Suprapubic skin (tissue), 3 donors: ENCODE measurements around the gene MYADM.

Experiments used
- CTCF ChIP-seq, 2 donors: fragments of 200-600 bp in 1 of 2; fragments of 450-650 bp in 1 of 2; sonication (generic) in 1 of 2; IDR thresholded peaks; one replicate each; pipeline ENCODE4 v1.5.1; 2016 to 2019; ENCODE audit warnings: antibody characterized with exemption in 2 of 2, mild to moderate bottlenecking in 1 of 2, moderate library complexity in 1 of 2
- EP300 ChIP-seq: sonication (generic); formaldehyde crosslinking; IDR thresholded peaks from one replicate; pipeline ENCODE4 v1.6.1; 2017; ENCODE audit warnings: antibody characterized with exemption

GRCh38 chr19:53916004-53916403, 48.3 kb downstream of the MYADM start:
- no peak for TF ChIP-seq CTCF (IDR thresholded peaks at IDR 0.05)
- TF ChIP-seq EP300, result no peak
